PFSK-1 (cell line): ENCODE results near the gene GABRA1.

ENCODE experiments used
- FOXP2 ChIP-seq: optimal IDR thresholded peaks from 2 replicates; pipeline ENCODE3; 2011; ENCODE audit warnings: borderline replicate concordance, control low read depth, inconsistent platforms; ENCODE audit not compliant: insufficient read depth; ENCODE audit errors: extremely low read length, extremely low read depth
- POLR2AphosphoS5 ChIP-seq: IDR thresholded peaks from 2 replicates; pipeline ENCODE4 v1.6.1; 2012; ENCODE audit warnings: low read depth, mild to moderate bottlenecking, control low read depth, low read length, moderate library complexity
- SIN3A ChIP-seq: IDR thresholded peaks from 2 replicates; pipeline ENCODE4 v1.6.1; 2012; ENCODE audit warnings: mild to moderate bottlenecking, low read length, moderate library complexity, borderline replicate concordance; ENCODE audit not compliant: insufficient read depth
- TAF1 ChIP-seq: IDR thresholded peaks from 2 replicates; pipeline ENCODE4 v1.6.1; 2012; ENCODE audit warnings: low read length, control low read depth, borderline replicate concordance; ENCODE audit not compliant: insufficient read depth
- TF ChIP-seq, protein P1 (sequence below), 2 experiments: IDR thresholded peaks; 2 replicates each; pipeline versions ENCODE4 v1.6.1 to v1.8.0; 2011 to 2012; ENCODE audit warnings: low read depth in 2 of 2, low read length in 2 of 2, control low read depth in 1 of 2, inconsistent platforms in 1 of 2, mild to moderate bottlenecking in 1 of 2, moderate library complexity in 1 of 2; ENCODE audit not compliant: insufficient read depth in 1 of 2

DNA sequence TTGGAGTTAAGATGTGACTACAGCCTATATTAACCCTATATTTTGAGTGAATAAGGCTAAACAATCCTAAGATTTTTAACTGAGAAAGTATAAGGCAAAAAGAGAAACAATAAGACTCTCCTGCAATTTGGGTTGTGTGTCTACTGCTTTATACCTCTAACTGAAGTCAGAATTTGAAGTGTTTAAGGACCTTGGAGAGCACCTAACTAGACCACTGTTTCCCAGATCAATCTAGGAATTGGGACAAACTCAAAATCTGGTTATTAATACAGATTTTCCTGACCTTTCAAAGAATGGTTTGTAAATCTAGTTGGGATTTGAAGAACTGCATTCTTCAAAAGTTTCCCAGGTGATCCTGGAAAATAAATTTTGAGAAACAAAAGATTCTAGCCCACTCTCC, 42.1 kb downstream of the GABRA1 start:
- TF ChIP-seq POLR2AphosphoS5 (no peak), TAF1 (no peak), SIN3A (no peak), FOXP2 (no peak)
- TF ChIP-seq, protein P1, sequence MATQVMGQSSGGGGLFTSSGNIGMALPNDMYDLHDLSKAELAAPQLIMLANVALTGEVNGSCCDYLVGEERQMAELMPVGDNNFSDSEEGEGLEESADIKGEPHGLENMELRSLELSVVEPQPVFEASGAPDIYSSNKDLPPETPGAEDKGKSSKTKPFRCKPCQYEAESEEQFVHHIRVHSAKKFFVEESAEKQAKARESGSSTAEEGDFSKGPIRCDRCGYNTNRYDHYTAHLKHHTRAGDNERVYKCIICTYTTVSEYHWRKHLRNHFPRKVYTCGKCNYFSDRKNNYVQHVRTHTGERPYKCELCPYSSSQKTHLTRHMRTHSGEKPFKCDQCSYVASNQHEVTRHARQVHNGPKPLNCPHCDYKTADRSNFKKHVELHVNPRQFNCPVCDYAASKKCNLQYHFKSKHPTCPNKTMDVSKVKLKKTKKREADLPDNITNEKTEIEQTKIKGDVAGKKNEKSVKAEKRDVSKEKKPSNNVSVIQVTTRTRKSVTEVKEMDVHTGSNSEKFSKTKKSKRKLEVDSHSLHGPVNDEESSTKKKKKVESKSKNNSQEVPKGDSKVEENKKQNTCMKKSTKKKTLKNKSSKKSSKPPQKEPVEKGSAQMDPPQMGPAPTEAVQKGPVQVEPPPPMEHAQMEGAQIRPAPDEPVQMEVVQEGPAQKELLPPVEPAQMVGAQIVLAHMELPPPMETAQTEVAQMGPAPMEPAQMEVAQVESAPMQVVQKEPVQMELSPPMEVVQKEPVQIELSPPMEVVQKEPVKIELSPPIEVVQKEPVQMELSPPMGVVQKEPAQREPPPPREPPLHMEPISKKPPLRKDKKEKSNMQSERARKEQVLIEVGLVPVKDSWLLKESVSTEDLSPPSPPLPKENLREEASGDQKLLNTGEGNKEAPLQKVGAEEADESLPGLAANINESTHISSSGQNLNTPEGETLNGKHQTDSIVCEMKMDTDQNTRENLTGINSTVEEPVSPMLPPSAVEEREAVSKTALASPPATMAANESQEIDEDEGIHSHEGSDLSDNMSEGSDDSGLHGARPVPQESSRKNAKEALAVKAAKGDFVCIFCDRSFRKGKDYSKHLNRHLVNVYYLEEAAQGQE (IDR thresholded peaks at IDR 0.05; ENCODE audit: insufficient read depth in 1 of 2, low read depth in 2 of 2, low read length in 2 of 2), result peak; percentile 58 to 85; a peak in 3 of 4 replicates
